NB4 (cell line): ENCODE results near the gene MOB3B.

Experiments used
- DNase-seq: peaks from one replicate; pipeline ENCODE4 v3.0.0; 2010; ENCODE audit warnings: low read depth
- H3K4me3 ChIP-seq: one replicate; pipeline ENCODE4 v1.5.1; 2011; ENCODE audit warnings: mild to moderate bottlenecking, low read depth, low read length, moderate library complexity
- CTCF ChIP-seq: IDR thresholded peaks from one replicate; pipeline ENCODE4 v1.5.1; 2012; ENCODE audit warnings: low read depth, low read length
- MAX ChIP-seq: IDR thresholded peaks from 2 replicates; pipeline ENCODE4 v1.6.1; 2011; ENCODE audit warnings: low read depth, low read length
- MYC ChIP-seq: IDR thresholded peaks from 2 replicates; pipeline ENCODE4 v1.6.1; 2011; ENCODE audit warnings: low read depth, low read length
- POLR2A ChIP-seq: IDR thresholded peaks from 2 replicates; pipeline ENCODE4 v1.6.1; 2011; ENCODE audit warnings: mild to moderate bottlenecking; ENCODE audit not compliant: insufficient read length; ENCODE audit errors: extremely low read depth

MOB3B gene

GRCh38 chr9:27337833-27338526, 191.6 kb downstream of the MOB3B start:
- no peak overlapping the region for H3K4me3 ChIP-seq
- TF ChIP-seq MAX (no peak), CTCF (no peak), POLR2A (no peak), MYC (no peak)
- DNase-seq = no peak

- TF ChIP-seq MYC (no peak), POLR2A (no peak), MAX (no peak), CTCF (no peak)
- DNase-seq = no peak
These were observed 192.4 kb downstream of the MOB3B start for GRCh38 chr9:27337236-27337635.

GRCh38 chr9:27336829-27337228, 192.8 kb downstream of the MOB3B start:
- H3K4me3 ChIP-seq = no peak overlapping the region
- DNase-seq = no peak
- TF ChIP-seq MAX (no peak), CTCF (no peak), POLR2A (no peak), MYC (no peak)

More at GRCh38 chr9:27337236-27337635, 192.4 kb downstream of the MOB3B start:
- no peak overlapping the region for H3K4me3 ChIP-seq

- TF ChIP-seq MAX (no peak), POLR2A (no peak), MYC (no peak), CTCF (no peak)
- DNase-seq = no peak
- H3K4me3 ChIP-seq = no peak overlapping the region
These were observed 193.5 kb downstream of the MOB3B start for GRCh38 chr9:27336126-27336525.

GRCh38 chr9:27335075-27335474, 194.5 kb downstream of the MOB3B start:
- no peak for TF ChIP-seq MYC
- TF ChIP-seq MAX = no peak
- DNase-seq = peak; percentile 62

GRCh38 chr9:27333241-27334052, 196.2 kb downstream of the MOB3B start:
- H3K4me3 ChIP-seq = no peak overlapping the region
- peak; percentile 82 for DNase-seq
- TF ChIP-seq POLR2A (no peak), CTCF (peak; percentile 97), MYC (no peak), MAX (peak; percentile 7; the same call in 1 of the 2 replicates)

More at GRCh38 chr9:27335075-27335474, 194.5 kb downstream of the MOB3B start:
- no peak overlapping the region for H3K4me3 ChIP-seq
